Fibroblast of skin of right quadriceps (primary cell): ENCODE results near the gene BBS2.

Experiments used
- DNase-seq: peaks from one replicate; pipeline ENCODE4 v3.0.0-alpha.2; 2013

BBS2 gene

DNA sequence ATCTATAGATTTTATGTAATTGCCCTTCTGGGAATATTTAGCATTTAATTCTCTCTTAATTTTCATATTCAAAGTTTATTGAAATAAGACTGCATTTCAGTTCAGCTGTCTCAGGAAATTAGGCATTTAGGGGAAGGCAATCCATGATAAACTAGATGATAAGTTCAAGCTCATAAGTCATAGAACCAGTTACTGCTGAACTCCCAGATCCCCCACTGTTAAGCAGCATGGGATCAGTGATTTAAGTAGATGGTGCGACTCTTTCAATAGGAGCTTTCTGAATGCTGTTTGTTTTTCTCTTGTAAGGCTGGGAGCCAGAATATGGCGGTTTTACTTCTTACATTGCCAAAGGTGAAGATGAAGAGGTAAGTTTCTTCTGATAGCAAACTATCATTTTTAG, 44.6 kb downstream of the BBS2 start:
- no peak for DNase-seq

DNA sequence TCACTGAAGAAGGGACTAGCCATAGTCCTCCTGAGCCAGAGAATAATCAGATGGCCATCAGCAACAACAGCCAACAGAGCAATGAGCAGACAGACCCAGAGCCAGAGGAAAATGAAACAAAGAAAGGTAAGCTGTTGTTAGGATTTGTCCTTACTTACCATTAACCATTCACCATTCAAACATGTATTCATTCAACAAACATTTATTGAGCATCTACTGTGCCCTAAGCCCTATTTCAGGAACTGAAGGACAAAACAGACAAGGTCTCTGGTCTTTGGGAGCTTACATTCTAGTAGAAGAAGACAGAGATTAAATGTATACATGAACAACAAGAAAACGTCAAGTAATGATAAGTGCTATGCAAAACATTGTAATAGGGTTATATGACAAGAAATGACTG, 49.2 kb downstream of the BBS2 start:
- DNase-seq = no peak

DNA sequence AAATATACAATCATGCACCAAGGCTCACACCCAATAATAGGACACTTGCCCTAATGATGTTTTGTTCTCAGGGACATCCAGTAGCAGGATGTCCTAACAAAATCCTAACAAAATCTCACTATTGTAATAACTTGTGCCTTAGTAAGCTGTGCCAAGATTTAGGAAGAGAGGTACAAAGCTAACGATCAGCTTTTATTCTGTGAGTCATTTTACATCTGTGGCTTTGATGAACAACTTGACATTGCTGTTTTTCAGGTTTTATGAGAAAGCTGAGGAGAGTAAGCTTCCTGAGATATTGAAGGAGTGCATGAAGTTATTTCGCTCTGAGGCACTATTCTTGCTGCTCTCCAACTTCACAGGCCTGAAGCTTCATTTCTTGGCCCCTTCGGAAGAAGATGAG, 49.6 kb downstream of the BBS2 start:
- no peak for DNase-seq

DNA sequence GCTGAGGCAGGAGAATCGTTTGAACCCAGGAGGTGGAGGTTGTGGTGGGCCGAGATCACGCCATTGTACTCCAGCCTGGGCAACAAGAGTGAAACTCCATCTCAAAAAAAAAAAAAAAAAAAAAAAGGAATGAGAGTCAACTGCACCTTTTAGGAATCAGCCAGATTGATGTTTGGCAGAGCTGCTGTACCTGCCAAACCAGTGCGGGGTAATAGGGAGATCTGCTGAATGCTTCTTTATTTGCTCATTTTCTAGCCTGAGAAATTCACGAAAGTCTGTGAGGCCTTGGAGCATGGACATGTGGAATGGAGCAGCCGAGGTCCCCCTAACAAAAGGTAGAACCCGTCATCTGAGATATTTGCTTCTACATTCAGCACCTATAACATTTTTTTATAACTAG, 50.1 kb downstream of the BBS2 start:
- no peak for DNase-seq

DNA sequence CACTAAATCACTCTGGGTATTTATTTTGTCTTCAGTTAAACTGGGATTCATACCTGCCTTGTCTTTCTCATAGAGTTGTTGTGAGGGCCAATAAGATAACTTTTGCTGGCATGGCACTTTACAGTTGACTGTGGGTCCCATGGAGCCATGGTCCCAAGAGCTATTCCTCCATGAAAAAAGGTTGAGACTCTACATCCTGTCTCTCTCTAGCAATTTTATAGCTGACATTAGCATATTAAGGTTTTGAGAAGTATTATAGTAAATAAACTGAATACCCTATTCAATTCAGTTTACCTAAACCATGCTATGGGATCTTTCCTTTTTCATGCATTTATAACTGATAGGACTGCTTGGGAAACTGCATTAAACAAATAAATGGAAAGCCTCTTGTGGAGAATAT, 51.0 kb downstream of the BBS2 start:
- no peak for DNase-seq

DNA sequence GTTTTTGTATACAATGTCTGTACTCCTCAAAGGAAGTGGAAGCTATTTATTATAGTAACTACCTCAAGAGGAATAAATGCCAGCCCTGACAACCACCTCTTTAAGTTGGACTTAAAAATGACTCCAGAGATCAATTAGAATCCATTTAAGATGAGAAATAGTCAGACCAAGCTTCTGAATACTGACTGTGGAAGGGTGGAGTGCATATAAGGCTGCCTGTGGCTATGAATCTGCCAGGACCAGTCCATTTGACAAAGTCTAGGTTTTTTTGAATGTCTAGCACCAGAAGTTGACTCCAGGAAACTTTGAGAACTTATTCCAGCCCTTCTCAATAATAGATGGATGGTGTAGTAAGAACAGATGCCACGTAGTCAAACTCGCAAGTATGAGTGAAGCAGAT, 53.5 kb downstream of the BBS2 start:
- DNase-seq = no peak

DNA sequence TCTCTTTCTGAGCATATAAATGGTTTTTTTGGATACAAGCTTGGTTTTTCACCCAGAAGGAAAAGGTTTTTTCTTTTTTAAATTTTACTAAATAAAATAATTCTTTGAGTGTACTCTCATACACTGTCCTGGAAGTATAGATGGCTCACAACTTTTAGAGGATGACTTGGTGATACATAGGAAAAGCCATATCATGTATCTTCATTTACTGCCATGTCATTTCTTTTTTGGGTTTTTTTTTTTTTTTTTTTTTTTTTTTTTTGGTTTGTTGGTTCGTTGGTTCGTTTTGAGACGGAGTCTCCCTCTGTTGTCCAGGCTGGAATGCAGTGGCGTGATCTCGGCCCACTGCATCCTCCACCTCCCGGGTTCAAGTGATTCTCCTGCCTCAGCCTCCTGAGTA, 56.7 kb downstream of the BBS2 start:
- no peak for DNase-seq

DNA sequence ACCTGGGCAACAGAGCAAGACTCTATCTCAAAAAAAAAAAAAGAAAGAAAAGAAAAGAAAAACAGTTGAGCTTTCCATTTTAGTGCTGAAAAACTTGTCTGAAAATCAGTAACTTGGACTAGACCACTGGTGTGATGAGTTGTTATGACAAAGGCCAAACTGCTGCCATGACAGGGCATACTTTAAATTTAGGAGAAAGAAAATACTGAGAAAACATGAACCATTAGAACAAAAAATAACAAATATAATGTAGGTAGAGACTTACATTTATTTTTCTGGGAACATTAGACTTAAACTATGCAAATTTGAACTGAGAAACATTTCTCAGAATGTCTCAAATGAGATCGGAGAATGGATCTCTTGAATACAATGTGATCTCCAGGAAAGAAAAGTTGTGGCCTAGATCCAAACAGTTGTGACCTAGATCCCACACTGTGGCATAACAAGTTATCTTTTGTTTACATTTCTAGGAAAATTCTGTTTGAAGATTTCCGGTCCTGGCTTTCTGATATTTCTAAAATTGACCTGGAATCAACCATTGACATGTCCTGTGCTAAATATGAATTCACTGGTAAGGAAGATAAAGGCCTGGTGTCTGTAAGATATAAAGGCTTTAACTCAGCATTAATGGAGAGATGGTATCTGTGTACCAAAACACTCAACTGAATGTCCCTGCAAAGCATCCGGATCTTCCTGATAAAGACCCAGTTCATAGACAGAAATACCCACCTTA, 57.6 kb downstream of the BBS2 start:
- DNase-seq = no peak

DNA sequence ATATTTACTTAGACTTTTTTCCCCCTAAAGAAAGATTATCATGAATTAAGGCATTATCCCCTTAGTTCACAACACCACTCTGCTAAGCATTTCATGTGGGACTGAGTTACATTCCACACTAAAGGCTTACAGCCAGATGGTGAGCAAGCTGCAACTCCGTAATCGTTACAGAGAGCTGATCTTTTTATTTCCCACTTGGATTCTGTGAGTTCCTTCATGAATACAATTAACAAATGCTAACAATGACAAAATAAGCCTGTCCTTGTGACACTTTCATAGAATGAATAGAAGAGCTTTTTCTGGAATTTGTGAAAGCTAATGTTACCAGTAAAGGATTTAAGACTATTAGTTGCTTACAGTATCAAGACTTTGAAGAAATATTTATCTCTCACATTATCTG, 59.7 kb downstream of the BBS2 start:
- DNase-seq = no peak

DNA sequence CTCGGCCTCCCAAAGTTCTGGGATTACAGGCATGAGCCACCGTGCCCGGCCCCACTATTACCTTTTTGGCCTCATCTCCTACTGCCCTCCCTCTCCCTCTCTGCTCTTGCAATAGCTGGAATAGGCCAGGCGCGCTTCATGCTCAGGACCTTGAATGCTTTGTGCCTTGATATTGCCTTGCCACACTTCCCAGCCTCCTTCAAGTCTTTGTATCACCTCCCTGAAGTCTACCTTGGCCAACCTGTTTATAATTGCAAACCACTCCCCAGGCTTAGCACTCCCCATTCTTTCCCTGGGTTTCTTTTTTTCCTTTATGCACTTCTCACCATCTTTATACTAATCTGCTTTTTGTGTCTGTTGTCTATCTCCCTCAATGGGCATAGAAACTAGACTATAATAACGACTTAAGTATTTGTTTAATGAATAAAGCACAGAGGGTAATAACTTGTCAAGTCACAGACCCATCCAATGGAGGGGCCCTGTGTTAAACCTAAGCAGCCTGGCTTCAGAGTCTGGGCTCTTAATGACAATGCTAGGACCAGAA, 61.8 kb downstream of the BBS2 start:
- no peak for DNase-seq

DNA sequence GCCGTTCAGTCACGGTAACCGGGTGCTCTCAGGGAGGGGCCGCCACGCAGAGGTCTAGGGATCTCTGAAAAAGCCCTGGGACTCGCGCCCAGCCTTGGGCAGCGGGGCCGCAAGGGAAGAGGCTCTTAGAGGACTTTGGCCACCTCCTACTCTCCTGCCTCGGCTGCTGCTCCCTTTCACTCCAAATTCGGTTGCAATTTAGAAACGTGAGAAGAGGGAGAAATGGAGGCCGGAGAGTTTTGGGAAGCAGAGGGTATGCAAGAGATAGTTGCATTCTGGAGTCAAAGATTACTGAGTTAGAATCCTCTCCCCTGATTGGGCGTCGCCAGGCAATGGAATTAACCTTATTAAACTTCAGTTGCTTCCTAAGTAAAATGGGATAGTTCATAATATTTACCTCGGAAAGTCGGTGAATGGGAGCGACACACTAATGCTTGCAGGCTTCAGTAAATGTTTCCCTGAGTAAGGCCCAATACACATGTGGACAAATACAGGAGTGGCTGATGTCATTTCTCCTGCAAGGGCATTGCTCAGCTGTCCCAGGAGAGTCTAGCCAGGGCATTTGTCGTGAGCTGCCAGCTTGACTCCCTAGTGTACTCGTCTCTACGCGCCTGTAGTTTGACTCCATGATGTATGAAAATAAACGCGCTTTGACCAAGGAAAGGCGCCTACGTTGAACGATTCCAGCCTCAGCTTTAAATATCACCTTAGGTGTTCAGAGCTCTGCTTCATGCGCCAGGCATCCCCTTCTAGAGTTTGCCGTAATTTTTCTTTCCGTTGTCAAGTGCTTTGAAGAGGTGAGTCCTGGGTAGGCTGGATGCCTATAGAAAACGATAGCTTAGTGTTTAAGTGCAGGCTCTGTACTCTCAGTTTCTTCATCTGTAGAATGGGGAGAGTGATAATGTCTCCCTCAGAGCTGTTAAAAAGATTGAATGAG, 67.8 kb downstream of the BBS2 start:
- peak; percentile 34 for DNase-seq

DNA sequence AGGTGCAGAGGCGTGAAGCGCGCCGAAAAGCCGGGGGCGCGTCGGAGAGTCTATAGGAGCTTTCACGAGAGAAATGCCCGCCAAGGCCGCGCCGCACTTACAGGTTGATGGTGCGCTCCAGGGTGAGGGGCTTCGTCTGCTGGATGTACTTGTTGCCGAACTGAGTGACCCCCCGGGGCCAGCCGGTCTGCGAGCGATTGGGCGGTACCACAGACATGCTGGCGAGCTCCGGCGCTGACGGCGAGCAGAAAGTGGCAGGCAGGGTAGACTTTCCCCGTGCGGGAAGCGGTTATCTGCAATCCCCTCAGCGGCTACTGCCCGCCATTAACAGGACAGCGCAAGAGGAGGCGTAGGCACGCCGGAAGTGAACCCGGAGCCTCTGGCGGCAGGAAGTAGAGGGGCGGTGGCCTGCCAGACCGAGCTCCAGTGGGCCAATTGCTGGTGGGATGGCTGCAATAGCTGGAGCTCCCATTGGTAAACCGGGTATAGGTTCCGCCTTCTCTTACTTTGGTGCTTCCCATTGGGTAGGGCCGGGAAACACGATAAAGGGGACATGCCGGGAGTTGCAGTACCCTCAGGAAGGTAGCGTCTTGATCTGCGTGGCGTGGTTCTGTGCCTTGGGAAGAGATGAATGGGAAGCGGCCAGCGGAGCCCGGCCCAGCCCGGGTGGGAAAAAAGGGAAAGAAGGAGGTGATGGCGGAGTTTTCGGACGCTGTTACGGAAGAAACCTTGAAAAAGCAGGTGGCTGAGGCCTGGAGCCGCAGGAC, 68.7 kb downstream of the BBS2 start, which contains the start of the genes NUDT21 and OGFOD1:
NUDT21 (minus strand) TSS at position 347 of the 767 bp plus-strand sequence; CDS start at position 217, 130 bp downstream.
OGFOD1 (plus strand) TSS at position 569 of the 767 bp plus-strand sequence; CDS start at position 628, 59 bp downstream.
- peak; percentile 97 for DNase-seq

DNA sequence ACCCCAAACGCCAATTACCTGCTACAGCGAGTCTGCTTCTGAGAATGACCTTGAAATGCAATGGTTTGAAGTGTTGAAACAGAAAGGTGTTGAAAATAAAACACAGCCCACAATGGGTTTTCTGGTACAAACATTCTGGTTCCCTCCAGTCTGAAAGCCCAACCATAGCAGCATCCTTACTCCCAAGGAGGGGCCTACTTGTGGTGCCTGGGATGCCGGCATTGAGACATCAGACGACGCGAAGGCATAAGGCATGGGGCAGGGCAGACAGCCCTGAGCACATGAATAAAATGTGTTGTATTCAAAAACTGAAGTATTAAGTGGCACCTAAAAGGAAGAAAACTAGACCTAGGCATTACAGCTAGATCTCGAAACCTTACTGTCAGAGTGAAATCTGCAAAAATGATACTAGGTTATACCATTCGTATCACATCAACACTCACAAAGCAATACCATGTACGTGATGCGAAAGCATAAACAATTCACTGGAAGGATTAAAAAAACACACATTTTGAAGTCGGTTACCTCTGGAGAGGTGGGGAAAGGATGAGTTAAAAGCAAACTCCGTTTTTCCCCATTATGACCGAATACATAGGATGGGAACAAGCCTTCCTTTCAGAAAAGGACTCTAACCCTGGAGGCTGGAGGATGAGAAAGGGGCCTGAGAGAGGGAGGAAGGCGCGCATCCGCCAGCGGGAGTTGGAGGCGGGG, 69.4 kb downstream of the BBS2 start:
- DNase-seq = peak; percentile 5

DNA sequence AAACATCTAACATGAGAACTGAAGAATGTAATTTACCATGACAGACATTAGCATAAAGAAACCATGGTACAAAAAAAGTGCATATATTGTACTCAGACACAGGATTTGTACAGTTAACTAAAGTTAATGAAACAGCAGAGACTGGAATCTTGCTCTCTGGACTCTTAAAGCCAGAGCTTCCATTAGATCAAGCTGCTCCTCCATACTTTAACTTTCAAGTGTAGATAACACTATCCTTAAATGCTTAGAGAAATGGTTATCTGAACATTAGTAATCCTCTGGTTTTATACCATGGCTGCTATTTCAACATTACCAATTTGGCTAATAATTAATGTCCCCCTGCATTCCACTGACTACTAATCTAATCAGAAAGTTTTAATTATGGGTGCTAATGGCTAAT, 71.8 kb downstream of the BBS2 start:
- no peak for DNase-seq

DNA sequence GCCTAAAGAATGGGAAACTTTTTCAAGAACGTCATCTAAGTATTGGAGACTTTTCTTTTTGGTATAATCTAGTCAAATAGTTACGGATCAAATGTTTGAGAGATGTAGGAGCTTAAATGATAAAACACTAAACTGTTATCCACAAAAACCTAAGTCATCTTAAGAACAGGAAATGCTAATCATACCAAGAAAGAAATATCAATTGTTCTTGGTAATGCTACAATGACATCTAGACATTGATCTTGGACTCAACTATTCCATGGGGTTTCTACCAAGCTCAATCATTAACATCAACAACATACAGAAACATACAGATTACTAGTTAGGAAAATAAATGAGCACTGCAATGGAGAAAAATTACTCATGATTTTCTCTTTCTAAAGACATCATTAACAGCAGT, 72.5 kb downstream of the BBS2 start:
- DNase-seq = no peak

DNA sequence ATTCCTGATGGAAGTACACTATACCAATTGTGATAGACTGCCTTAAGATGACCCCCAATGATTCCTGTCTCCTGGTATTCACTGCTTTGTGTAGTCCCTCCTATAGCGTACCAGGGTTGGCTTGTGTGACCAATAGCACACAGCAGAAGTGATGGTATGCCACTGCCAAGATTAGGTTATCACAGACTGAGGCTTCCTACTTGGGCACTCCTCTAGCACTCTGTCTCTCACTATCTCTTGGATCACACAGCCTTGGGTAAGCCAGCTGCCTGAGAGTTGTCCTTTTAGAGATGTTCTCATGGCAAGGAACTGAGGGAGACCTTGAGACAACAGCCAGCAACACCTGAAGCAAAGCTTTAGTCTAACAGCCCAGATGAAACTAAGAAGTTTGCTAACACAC, 81.8 kb downstream of the BBS2 start:
- no peak for DNase-seq

DNA sequence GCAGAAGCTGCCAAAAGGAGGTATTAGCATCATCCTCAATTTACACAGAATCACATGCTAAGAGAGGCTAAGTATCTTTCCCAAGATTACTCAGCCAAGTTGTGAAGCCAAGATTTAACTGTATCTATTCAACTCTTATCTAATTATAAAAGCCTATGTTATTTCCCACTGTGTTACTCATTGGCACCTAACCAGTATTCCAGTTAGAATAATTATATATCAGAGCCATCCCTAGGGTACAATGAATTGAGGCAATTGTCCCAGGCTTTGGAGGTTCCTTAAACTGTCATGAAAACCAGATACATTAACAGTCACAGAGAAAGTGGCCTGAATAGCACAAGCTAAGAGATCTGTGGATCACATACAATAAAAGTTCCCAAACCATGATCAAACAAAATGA, 83.6 kb downstream of the BBS2 start:
- DNase-seq = no peak
